ENCODE measurements around the gene ABCD1. TPM values are rescaled to one million over a fixed set of nuclear protein-coding genes. Genes with fewer than 3 reads are reported as not detected.

Gene ABCD1
- total RNA-seq, 4 donors from 2014 or later: 2.9 to 24.9 (median 13.1) TPM

DNA sequence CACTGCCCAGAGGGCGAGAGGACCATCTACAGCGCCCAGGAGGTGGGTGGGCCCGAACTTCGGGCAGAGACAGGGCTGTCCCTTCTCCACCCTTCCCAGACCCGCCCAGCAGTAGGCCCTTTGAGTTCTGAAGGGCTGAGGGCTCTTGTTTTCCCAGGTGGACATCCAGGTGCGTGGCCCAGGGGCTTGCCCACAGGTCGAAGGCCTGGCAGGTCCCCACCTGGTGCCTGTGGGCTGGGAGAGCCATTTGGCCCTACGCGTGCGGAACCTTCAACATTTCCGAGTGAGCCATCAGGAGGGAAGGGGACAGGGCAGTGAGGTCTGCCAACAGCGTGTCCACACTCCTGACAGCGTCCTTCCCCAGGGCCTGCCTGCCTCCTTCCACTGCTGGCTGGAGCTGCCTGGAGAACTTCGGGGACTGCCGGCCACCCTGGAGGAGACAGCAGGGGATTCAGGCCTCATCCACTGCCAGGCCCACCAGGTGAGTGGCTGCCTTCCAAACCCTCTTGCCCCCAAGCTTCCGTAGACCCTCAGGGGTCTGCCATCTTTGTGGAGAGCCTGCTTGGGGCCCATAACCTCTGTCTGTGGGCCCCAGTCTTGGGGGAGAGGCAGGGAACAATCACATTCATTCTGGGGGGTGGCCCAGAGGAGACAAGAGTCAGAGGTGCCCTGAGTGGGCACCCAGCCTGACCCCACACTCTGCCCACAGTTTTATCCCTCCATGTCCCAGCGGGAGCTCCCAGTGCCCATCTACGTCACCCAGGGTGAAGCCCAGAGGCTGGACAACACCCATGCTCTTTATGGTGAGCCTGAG lies 46.2 kb downstream of the ABCD1 start:
- Histone ChIP-seq H3K36me3 (no peaks in the 10 kb centered on the region), H3K27me3 (no peaks in the 10 kb centered on the region), H3K27ac (no peak overlapping the region), H3K4me3 (no peak overlapping the region), H3K9me3 (no peaks in the 10 kb centered on the region), H3K4me1 (no peaks in the 10 kb centered on the region)
- no peak for DNase-seq
- TF ChIP-seq POLR2A (IDR thresholded peaks at IDR 0.05): no peak
- no peak for TF ChIP-seq CTCF (IDR thresholded peaks at IDR 0.05)
- intact Hi-C loops (cut with DNase I; ENCODE audit: low total_unique reads): no loop called here

DNA sequence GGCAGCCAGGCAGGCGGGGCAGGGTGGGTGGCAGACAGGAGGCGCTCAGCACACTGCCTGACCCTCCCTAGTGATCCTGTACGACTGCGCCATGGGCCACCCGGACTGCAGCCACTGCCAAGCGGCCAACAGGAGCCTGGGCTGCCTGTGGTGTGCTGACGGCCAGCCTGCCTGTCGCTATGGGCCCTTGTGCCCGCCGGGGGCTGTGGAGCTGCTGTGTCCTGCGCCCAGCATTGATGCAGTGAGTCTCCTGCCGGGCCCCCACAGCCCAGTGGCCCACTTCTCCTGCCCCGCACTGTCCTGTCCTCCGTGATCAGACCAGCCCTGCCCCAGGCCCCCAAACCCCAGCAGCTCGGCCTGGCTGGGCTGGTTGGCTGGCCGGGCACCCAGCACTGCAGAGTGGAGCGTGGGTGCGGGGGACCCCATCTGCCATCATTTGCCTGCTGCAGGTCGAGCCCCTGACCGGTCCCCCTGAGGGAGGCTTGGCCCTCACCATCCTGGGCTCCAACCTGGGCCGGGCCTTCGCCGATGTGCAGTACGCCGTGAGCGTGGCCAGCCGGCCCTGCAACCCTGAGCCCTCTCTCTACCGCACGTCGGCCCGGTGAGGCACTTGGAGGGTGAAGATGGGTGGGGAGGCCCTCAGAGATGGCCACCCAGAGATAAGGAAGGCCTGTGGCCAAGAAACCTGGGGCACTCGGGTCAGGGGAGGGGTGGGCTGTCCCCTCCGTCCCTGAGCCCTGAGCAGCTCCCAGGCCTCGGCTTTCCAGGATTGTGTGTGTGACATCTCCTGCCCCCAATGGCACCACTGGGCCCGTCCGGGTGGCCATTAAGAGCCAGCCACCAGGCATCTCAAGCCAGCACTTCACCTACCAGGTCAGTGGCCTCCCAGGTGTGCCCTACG lies 47.0 kb downstream of the ABCD1 start:
- DNase-seq: no peak
- intact Hi-C loops (cut with DNase I; ENCODE audit: low total_unique reads): no loop called here
- no peaks in the 10 kb centered on the region for H3K36me3 ChIP-seq
- TF ChIP-seq CTCF (IDR thresholded peaks at IDR 0.05): no peak
- TF ChIP-seq POLR2A (IDR thresholded peaks at IDR 0.05): no peak
- no peaks in the 10 kb centered on the region for H3K4me1 ChIP-seq
- no peak overlapping the region for H3K27ac ChIP-seq
- no peaks in the 10 kb centered on the region for H3K9me3 ChIP-seq
- H3K4me3 ChIP-seq: no peak overlapping the region
- no peaks in the 10 kb centered on the region for H3K27me3 ChIP-seq

DNA sequence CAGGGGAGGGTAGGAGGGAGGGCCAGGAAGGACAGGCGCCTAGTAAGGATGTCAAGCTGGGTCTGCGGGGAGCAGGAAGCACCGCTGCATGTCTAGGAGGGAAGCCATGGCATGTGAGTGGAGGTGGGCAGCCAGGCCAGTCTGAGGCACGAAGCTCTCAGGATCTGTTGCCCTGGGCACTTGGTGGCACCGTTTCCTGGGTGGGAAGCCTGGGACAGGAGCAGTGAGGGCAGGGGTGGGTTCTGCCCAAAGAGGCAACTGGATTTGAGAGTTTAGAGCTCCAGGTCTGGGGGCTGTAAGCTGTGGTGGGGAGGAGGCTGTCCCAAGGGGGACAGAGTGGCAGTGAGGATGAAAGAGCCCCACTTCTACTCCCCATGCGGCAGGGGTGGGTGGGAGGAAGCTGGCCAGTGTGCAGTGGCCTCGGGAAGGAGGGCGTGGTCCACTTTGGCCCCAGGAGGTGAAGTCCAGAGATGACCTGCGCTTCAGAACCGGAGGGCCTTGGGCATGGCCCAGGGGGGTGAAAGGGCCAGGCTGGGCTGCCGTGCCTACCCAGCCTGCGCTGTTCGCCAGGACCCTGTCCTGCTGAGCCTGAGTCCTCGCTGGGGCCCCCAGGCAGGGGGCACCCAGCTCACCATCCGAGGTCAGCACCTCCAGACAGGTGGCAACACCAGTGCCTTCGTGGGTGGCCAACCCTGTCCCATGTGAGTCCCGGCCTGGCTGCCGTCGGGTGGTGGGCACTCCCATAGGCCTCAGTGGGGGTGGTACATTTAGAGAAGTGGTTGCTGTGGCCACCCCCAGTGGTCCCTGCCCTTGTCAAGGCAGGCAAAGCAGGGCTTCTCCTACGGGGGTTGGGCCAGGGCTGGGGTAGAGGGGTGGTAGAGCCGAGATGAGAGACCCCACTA lies 47.9 kb downstream of the ABCD1 start:
- Histone ChIP-seq H3K27me3 (no peaks in the 10 kb centered on the region), H3K27ac (no peak overlapping the region), H3K4me1 (no peaks in the 10 kb centered on the region), H3K4me3 (no peak overlapping the region), H3K36me3 (no peaks in the 10 kb centered on the region), H3K9me3 (no peaks in the 10 kb centered on the region)
- TF ChIP-seq CTCF (IDR thresholded peaks at IDR 0.05) (no peak), POLR2A (IDR thresholded peaks at IDR 0.05) (no peak)
- intact Hi-C loops (cut with DNase I; ENCODE audit: low total_unique reads): no loop called here
- DNase-seq: no peak

GRCh38 chrX:153773218-153773611 lies 48.6 kb downstream of the ABCD1 start:
- Histone ChIP-seq H3K9me3 (no peaks in the 10 kb centered on the region), H3K27me3 (no peaks in the 10 kb centered on the region), H3K27ac (no peak overlapping the region), H3K4me1 (no peaks in the 10 kb centered on the region), H3K4me3 (no peak overlapping the region), H3K36me3 (no peaks in the 10 kb centered on the region)
- DNase-seq: no peak
- TF ChIP-seq CTCF (IDR thresholded peaks at IDR 0.05) (no peak), POLR2A (IDR thresholded peaks at IDR 0.05) (no peak)
- intact Hi-C loops (cut with DNase I; ENCODE audit: low total_unique reads): no loop called here

Data from uterus (tissue), 4 donors.